ENCODE data around the gene CEMIP.

The CEMIP gene, protein sequence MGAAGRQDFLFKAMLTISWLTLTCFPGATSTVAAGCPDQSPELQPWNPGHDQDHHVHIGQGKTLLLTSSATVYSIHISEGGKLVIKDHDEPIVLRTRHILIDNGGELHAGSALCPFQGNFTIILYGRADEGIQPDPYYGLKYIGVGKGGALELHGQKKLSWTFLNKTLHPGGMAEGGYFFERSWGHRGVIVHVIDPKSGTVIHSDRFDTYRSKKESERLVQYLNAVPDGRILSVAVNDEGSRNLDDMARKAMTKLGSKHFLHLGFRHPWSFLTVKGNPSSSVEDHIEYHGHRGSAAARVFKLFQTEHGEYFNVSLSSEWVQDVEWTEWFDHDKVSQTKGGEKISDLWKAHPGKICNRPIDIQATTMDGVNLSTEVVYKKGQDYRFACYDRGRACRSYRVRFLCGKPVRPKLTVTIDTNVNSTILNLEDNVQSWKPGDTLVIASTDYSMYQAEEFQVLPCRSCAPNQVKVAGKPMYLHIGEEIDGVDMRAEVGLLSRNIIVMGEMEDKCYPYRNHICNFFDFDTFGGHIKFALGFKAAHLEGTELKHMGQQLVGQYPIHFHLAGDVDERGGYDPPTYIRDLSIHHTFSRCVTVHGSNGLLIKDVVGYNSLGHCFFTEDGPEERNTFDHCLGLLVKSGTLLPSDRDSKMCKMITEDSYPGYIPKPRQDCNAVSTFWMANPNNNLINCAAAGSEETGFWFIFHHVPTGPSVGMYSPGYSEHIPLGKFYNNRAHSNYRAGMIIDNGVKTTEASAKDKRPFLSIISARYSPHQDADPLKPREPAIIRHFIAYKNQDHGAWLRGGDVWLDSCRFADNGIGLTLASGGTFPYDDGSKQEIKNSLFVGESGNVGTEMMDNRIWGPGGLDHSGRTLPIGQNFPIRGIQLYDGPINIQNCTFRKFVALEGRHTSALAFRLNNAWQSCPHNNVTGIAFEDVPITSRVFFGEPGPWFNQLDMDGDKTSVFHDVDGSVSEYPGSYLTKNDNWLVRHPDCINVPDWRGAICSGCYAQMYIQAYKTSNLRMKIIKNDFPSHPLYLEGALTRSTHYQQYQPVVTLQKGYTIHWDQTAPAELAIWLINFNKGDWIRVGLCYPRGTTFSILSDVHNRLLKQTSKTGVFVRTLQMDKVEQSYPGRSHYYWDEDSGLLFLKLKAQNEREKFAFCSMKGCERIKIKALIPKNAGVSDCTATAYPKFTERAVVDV (N-terminal part only)

DNA sequence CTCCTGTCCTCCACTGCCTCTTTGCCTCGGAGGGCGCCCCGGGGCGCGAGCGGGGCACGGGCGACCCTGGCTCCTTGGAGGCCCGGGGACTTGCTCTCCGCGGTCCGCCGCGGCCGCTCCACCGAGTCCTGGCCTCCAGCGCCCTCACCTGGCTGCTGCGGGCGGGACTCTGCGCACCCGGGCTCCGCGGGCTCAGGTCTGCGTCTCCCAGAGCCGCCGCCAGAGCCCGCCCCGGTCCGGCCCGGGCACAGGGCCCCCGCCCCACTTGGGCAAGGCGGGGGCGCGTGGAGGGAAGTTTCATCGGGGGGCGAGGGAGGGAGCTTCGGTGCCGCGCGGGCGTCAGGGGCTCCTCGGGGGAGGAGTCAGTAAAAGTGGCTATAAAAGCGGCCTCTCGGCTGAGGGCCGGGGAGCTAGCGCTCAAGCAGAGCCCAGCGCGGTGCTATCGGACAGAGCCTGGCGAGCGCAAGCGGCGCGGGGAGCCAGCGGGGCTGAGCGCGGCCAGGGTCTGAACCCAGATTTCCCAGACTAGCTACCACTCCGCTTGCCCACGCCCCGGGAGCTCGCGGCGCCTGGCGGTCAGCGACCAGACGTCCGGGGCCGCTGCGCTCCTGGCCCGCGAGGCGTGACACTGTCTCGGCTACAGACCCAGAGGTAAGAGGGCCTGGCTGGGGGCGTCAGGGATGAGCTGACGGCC, at the start of gene CEMIP:
Gene CEMIP, plus strand, starts transcription at position 407 of the 694 bp plus-strand sequence. CDS start 94,510 bp downstream, outside the sequence.
- DNase-seq (ENCODE audit: low read depth in 2 of 2): peak; percentile 58

DNA sequence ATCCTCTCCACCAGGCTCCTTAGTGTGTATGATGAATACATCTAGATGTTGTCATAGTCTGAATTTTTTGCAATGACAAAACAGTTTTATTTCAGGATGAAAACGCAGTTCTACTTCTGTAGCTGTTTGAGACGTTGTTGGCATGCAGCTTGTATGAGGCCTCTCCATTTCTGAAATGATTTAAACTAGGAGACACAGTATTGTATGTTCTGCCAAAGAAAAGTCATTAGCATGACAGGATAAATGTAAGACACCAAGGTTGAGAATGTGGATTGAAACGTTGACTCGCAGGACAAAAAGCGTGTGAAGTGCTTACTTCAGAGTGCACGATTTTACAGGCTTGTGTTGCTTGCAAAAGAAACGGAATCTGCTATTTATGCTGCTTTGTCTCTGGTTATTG, 48.8 kb upstream of the CEMIP start:
- DNase-seq (ENCODE audit: low read depth in 2 of 2): no peak

DNA sequence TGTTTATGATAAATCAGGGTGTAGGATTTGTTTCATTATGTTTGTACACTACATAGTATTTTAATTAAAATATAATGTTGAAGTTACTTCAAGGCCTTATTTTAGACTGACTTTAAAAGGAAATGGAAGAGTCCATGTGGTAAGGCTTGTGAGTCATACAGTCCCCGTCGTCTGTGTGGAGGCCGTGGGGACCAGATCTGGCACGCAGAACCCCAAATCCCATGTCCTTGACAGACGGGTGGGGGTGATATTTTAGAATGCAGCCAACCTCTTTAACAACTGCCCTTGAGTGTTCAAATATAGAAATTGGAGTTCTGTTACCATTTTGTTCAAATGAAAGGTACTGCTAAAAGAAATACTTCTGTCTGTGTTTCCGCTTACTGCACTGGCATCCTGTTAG, 48.2 kb upstream of the CEMIP start:
- DNase-seq (ENCODE audit: low read depth in 2 of 2): no peak

DNA sequence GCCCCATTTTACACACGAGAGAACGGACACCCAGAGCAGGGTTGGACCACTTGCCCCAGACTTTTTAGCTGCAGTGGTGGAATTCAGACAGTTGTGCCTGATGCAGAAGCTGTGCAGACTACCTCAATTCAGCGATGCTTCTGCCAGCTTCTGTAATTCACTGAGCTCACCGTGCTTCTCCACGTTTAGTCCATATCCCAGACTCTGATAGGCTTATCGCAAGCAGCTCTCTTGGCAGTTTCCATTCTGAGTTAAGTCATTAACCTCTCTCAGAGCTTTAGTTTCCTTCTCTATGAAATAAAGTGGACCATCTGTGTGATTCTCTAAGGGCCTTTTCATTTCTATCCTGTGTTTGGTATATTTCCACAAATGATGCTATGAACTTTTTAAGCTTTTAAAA, 47.0 kb upstream of the CEMIP start:
- DNase-seq (ENCODE audit: low read depth in 2 of 2): no peak

DNA sequence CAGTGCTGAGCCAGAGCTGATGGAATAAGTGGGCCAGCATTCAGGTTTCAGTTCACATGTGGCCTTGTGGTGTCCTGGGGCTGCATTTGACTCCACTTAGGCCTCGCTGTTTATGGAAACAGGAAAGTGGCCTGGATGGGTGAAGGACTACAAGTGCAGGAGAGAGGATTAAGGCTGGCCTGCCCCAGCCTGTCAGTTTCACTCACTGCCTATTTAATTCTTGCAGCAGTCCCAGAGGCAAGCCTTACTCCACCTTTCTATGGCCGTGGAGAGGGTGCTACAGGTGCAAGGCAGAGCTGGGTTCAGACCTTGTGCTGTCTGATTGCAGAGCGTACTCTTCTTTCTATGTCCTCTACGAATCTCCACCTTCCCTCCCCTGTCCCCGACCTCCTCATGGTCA, 46.4 kb upstream of the CEMIP start:
- no peak for DNase-seq (ENCODE audit: low read depth in 2 of 2)

DNA sequence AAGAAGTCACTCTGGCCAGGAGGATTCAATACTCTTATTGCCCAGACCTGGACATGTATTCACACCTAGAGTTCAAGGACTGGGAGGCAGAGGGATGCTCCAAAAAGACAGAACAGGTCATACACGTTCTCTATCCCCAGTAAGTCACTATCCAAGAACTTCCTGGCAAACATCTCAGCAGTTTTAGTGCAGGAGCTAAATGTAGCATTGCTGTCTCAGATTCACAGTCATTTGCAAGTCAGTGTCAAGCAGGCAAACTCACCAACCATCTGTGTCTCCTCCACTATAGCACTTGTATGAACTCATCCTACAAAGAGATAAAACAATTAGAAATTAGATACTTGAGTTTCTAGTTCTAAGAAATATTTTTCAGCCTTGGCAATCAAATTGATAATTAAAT, 45.7 kb upstream of the CEMIP start:
- no peak for DNase-seq (ENCODE audit: low read depth in 2 of 2)

DNA sequence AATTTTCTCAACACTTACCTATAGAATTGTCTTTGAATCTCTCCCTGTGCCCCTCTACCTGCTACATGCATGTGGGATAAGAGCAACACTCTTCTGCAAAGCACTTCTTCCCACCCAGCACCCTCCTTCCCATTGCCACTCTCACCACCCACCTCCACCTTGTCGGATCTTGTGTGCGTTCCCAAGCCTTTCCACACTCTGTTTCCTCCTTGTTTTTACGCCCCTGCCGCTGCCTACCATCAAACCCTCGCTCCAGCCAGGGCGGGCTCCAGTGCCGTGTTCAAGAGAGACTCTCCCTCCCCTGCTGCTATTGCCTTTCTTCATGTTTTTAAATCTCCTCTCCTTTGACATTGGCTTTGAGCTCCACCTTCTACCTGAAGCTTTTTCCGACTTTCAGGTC, 43.8 kb upstream of the CEMIP start:
- no peak for DNase-seq (ENCODE audit: low read depth in 2 of 2)

DNA sequence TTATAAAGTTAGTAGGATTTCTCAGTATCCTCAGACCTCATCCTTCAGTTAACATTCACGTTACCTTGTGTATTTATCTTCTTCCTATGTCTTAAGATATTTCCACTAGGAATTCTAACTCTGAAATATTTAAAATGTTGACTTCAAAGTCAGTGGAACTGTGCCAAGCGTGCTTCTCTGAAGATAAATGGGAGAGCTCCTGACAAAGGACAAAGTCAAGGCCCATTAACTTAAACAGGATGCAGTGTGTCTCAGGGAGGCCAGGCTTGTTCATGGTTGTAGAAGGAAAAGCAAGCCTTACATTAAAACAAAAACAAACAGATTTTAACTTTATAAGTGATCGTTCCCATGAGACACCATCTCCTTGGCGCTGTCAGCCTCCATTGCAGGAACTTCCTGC, 42.6 kb upstream of the CEMIP start:
- no peak for DNase-seq (ENCODE audit: low read depth in 2 of 2)

DNA sequence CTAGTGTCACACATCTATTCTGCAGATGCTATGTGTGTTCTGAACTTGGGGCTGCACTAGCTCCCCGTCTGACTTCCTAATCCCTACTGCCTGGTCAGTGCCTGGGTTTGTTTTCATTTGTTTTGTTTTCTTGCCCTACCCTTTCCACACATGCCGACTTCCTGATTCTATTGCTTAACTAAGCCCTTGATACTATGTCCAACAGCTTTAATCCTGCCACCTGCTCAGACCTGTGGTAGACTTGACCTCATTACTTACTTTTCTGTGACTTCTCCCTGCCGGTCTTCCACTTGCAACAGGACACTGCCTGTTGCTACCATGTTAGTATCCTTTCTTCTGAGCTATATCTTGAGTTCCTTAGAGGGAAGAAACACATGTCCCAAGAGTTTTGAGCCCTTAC, 39.3 kb upstream of the CEMIP start:
- DNase-seq (ENCODE audit: low read depth in 2 of 2): no peak

DNA sequence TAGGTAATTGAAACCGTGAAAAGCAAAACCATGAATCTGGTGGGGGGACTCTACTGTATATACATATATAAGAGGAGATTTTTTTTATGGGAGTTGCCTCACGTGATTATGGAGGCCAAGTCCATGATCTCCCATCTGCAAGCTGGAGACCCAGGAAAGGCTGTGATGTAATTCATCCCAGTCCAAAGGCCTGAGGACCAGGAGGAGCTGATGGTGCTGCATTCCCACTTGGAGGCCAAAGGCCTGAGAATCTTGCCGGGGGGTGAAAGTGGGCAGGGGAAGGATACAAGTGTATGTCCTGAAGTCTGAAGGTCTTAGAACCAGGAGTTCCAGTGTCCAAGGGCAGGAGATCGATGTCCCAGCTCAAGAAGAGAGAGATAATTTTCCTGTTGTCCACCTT, 37.1 kb upstream of the CEMIP start:
- DNase-seq (ENCODE audit: low read depth in 2 of 2): no peak

DNA sequence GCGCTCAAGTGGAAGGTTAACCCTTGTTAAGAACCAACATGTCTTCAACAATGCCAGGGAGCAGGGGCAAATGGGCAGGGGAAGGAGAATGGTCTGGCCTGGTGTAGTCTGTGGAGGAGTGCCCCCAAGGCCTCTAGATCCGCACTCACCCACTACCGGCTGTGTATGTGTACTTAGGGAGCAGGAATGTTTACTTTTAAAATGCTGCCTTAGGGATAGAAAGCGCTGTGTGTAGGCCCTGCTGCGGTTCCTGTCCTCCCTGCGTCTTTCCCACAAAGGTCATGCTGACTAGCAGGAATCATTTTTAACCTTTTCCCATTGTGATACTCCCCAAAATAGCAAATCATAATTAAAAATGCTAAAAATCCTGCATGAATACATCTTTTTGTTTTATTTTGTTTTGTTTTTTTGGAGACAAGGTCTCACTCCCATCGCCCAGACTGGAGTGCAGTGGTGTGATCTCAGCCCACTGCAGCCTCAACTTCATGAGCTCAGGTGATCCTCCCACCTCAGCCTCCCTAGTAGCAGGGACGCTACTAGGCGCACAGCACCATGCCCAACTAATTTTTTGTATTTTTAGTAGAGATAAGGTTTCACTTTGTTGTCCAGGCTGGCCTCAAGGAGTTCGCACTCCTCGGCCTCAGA, 35.9 kb upstream of the CEMIP start:
- no peak for DNase-seq (ENCODE audit: low read depth in 2 of 2)

DNA sequence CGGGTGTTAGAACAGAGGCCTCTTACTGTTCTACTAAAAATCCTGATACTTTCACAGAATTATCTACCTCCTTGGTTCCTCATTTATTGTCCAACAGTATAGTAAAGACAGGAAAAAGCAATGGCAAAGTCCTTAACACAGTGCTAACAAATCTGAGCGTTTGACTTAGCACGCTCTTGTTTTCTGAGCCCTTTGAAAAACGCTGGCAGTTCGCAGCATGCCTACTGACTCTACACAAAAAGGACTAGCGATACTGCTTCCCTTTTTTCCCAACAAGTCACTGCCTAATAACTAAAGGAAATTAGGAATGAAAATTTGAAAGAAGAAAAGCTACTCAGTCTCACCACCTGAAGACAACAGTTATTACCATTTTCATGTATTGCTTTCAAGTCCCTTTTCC, 34.8 kb upstream of the CEMIP start:
- DNase-seq (ENCODE audit: low read depth in 2 of 2): no peak

DNA sequence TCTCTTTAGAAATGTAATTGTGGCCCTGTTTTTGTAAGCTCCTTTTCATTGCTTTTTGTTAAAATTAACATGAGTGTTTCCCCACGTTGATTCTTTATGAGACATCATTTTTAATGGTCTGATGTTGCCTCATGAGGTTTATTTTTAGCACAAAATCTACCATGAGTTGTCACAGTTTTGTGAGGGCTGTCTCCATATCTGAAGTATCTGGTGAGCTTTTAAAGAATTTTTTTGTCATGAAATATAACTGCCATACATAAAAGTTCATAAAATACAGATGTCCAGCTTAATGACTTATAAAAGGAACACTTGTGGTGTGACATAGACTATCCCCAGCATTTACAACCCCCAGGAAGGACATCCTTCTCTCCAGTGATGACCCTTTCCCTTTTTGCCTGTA, 34.3 kb upstream of the CEMIP start:
- no peak for DNase-seq (ENCODE audit: low read depth in 2 of 2)

DNA sequence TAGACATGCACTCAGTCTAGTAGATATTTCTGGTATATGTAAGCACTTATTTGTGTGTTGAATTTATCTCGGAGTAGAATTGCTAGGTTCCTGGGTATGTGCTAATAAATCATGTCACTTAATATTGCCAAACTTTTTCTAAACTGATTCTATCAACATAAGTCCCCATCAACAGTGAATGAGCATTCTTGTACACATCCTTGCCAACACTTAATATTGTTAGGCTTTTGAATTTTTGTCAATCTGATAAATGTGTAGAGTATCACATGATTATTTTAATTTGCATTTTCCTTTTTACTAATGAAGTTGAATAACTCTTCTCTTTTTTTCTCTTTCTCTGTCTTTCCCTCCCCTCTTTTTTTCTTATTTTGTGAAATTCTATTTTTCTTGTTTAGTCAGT, 33.3 kb upstream of the CEMIP start:
- DNase-seq (ENCODE audit: low read depth in 2 of 2): no peak

DNA sequence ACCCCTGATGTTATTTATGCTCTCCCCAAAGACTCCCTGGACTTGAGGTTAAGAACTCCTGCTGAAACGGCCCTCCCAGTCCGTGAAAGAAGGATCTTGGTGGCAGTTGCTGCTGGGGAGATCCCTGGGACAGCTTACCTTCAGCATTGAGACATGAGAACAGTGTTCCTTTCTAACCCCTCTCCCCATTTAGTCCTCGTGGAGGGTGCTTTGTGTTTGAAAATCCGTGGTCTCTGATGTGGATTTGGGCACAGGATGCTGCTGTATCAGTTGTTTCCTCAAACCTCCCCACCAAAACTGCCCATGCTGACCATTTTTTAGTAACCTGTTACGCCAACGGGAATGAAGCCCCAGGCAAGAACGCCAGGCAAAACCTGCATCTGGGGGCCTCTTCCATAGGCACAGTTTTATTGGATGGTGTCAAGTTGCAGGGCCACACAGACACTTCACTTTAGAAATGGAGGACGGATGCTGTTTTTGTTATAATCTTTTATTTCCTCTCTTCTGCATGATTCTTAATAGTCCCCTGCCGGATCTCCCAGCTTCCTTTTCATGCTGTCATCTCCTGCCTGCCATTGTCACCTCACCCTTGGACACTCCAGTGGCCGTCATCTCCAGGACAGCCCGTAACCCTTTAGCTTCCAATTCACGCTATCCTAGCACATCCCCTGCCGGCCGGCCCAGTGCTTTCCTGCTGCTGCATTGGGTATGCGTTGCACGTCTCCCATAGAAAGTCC, 31.7 kb upstream of the CEMIP start:
- no peak for DNase-seq (ENCODE audit: low read depth in 2 of 2)

DNA sequence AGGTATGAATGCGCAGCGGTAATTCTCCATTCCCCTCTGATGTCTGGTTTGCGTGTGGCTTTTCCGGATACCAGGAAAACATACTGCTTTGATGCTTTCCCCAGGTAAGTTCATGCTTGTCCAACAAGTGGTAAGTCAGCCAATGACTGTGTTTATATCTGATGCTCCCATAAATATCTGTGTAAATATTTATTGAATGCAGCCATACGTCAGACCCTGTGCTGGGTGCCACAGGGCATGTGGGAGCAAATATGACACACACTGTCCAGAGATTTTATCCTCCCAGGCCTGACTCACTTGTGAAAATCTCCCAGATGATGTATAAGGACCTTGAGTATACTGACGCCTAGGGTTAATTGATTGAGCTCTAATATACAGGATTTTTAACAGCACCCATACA, 29.6 kb upstream of the CEMIP start:
- DNase-seq (ENCODE audit: low read depth in 2 of 2): no peak

DNA sequence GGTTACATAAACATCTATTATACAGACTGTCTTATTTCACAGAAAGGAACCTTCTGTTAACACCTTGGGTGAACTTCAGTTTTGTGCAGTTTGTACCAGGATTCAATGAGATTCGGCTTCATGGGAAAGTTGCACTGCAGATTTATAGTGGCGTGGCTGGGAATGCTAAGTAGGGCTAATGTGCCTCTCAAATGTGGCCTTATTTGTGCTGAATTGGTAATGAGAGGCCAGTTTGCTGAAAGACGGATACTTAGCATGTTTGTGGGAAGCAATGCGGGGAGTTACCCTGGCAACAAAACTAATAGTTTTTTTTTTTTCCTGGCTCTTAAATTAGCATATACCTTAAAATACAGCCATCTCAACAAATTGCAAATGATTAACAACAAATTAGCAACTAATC, 28.6 kb upstream of the CEMIP start:
- no peak for DNase-seq (ENCODE audit: low read depth in 2 of 2)

DNA sequence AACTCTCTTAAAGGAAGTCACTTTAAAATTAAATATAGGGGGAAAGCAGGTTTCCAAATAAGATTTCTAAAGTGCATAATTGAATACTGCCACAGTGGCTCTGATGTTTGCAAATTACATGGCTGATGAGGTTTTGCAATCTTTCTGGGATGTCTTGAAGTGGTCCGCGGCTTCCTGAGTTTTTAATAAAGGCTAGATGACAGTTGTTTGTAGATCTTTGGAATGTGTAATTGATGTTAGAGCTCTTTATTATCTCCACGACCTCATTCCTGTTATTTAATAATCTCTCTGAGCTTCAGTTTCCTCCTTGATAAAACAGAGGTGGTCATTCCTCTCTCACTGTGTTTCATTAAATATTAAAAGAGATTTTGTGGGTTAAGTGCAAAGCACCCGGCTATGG, 27.0 kb upstream of the CEMIP start:
- DNase-seq (ENCODE audit: low read depth in 2 of 2): no peak

DNA sequence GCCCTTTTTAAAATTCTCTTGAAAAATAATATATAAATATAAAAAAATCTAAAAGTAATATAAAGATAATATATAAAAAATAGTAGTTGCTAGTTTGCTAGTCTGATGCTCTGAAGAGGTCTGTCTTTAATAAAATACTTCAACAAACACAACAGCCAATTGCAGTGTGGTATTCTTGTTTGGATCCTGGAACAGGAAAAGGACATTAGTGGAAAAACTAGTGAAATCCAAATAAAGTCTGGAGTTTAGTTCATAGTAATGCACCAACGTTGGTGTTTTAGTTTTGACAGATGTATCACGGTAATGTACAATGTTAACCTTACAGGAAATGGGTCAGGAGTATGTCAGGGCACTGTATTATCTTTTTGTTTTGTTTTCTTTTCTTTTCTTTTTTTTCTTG, 26.0 kb upstream of the CEMIP start:
- DNase-seq (ENCODE audit: low read depth in 2 of 2): no peak

DNA sequence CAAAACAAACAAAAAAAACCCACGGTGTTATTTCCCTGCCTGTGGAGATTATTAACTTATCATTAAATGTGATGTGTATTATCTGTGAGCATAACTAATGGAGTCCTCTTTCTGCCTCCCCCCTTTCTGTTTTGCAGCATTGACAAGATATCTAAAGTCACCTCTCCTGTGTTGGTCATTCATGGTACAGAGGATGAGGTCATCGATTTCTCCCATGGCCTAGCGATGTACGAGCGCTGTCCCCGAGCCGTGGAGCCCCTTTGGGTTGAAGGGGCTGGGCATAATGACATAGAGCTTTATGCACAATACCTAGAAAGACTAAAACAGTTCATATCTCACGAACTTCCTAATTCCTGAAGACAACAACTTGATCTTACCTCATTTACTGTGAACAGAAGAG, 25.2 kb upstream of the CEMIP start:
- no peak for DNase-seq (ENCODE audit: low read depth in 2 of 2)

DNA sequence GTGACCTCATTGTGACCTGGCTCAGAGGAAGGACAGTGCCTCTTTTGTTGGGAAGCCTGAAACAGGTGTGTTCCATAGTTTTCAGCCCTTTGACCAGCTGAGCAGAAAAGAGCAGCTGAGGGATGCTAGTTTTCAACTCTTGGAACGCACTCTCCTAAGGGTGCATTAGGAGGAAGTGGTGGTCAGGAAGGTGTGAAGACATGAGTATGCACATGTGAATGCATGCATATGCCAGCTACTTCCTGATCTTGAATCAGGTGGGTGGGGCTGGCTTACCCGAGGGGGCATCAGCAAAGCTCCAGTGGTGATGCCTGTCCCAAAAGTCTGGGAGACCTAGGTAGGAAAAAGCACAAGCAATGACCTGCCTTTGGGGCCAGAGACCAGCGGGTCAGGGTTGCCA, 23.3 kb upstream of the CEMIP start:
- no peak for DNase-seq (ENCODE audit: low read depth in 2 of 2)

All from stimulated activated CD8-positive, alpha-beta memory T cell treated with anti-CD3 and anti-CD28 coated beads, Interleukin-2, amount 100 ng/mL, for 48 hours (primary cell).